Pancreas (tissue), 10 donors: ENCODE results near the gene LRBA. TPM values are rescaled to one million over a fixed set of nuclear protein-coding genes. Genes with fewer than 3 reads are reported as not detected.

ENCODE experiments used
- ATAC-seq, 4 donors: fragments of 200-7000 bp; cut with Tn5 transposase; one replicate each; pipeline versions ENCODE4 v1.8.0 to v1.9.1; 2020; ENCODE audit warnings: mild to moderate bottlenecking in 4 of 4, moderate library complexity in 4 of 4
- DNase-seq, 6 donors: peaks; one replicate each; pipeline ENCODE4 v3.0.0-alpha.2; 2020
- FAIRE-seq: peaks from 2 replicates; lab custom pipeline; 2012; peaks lifted over from hg19 to GRCh38; lab: Jason Lieb, UNC
- H3K27ac ChIP-seq, 4 donors: fragments of 200-600 bp; sonication (generic); 1 replicate in 3 of 4; 2 replicates in 1 of 4; pipeline versions ENCODE4 v1.5.0 to v1.8.0; 2020
- H3K27me3 ChIP-seq, 4 donors: fragments of 200-600 bp; one replicate each; pipeline ENCODE4 v1.8.0; 2021
- H3K36me3 ChIP-seq, 3 donors: fragments of 200-600 bp; sonication (generic) in 1 of 3; one replicate each; pipeline versions ENCODE4 v1.5.0 to v1.8.0; 2020 to 2021
- H3K4me1 ChIP-seq, 3 donors: fragments of 200-600 bp; one replicate each; pipeline ENCODE4 v1.8.0; 2021
- H3K4me3 ChIP-seq, 4 donors: fragments of 200-600 bp; sonication (generic) in 2 of 4; one replicate each; pipeline versions ENCODE4 v1.5.0 to v1.8.0; 2020 to 2021
- H3K9me3 ChIP-seq, 4 donors: fragments of 200-600 bp; one replicate each; pipeline ENCODE4 v1.8.0; 2021
- WGBS, 2 donors: extraction: QIAGEN DNeasy Blood & Tissue Kit; methylation state at CpG; one replicate each; pipeline ENCODE4 v1.1.7; 2013; 5-methylcytosine and 5-hydroxymethylcytosine counted together
- intact Hi-C, 3 donors: fragments of 100-400 bp; cut with DNase I; formaldehyde crosslinking; loops; one replicate each; pipeline versions ENCODE4 v1.11.1 to v1.14.2; 2022
- polyA plus RNA-seq, 2 donors: library from polyadenylated mRNA; stranded (reverse); fragments of 200-250 nt; gene quantifications; one replicate each; pipeline ENCODE4 v1.2.3, GENCODE V29; 2013
- total RNA-seq, 6 donors: library from RNA; stranded (reverse); fragmentation: NEBNext Ultra II Directional in 4 of 6; extraction: Animal tissue kit (Norgen Biotek cat#: 25700) in 4 of 6; gene quantifications; one replicate each; pipeline versions ENCODE4 v1.2.1 to v1.2.4, GENCODE V29; 2021 to 2023
- TF ChIP-seq, protein P1 (sequence below), 4 donors: fragments of 200-600 bp; sonication (generic) in 3 of 4; IDR thresholded peaks; one replicate each; pipeline versions ENCODE4 v1.5.0 to v1.8.0; 2021; ENCODE audit warnings: antibody characterized with exemption in 4 of 4
- donor health status: healthy with polysubstance abuse.
- donor health status: DM: no; HTN: no; CAD: no; lungs with moderate emphysema.
- donor health status: DM: no; HTN: no; CAD: no.
- donor health status: control.
- donor health status: control.
- donor health status: Bipolar disorder and iron deficiency.
- donor health status: DM: yes; HTN: yes; CAD: no.
- donor health status: DM: no; HTN: no; CAD: no.
- donor health status: DM: no; HTN: no; CAD: no.
- donor health status: DM: yes; HTN: yes; CAD: no.

The LRBA gene
- total and polyA plus RNA-seq, 8 donors: 6.6 to 35.3 (median 22.3) TPM

DNA sequence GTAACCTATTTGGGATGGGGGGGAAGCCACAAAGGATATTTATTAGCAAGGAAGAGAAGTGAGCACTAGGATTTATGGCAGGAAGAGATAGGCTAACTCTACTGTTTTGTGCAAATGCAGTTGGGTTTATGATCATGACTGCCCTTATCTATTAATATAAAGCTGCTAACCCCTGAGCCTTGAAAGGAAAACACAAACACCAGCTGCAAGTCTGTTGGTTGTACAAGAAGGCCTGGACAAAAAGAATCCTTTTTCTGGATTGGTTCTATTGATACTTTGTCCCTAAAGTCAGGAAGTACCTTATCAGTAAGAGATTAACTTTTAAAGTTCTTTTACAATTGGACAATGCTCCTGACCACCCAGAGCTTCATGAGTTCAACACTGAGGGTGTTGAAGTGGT lies 188.8 kb downstream of the LRBA start:
- DNase-seq (no peak), FAIRE-seq (no peak), ATAC-seq (no peak)
- TF ChIP-seq, protein P1, sequence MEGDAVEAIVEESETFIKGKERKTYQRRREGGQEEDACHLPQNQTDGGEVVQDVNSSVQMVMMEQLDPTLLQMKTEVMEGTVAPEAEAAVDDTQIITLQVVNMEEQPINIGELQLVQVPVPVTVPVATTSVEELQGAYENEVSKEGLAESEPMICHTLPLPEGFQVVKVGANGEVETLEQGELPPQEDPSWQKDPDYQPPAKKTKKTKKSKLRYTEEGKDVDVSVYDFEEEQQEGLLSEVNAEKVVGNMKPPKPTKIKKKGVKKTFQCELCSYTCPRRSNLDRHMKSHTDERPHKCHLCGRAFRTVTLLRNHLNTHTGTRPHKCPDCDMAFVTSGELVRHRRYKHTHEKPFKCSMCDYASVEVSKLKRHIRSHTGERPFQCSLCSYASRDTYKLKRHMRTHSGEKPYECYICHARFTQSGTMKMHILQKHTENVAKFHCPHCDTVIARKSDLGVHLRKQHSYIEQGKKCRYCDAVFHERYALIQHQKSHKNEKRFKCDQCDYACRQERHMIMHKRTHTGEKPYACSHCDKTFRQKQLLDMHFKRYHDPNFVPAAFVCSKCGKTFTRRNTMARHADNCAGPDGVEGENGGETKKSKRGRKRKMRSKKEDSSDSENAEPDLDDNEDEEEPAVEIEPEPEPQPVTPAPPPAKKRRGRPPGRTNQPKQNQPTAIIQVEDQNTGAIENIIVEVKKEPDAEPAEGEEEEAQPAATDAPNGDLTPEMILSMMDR (IDR thresholded peaks at IDR 0.05): no peak
- Histone ChIP-seq H3K27me3 (no peaks in the 10 kb centered on the region), H3K27ac (no peak overlapping the region), H3K36me3 (peaks cover 0 to 16% (median 0%) of the 10 kb centered on the region in 3 donors), H3K4me1 (no peaks in the 10 kb centered on the region), H3K4me3 (no peak overlapping the region), H3K9me3 (no peaks in the 10 kb centered on the region)
- intact Hi-C loops: no loop called here

DNA sequence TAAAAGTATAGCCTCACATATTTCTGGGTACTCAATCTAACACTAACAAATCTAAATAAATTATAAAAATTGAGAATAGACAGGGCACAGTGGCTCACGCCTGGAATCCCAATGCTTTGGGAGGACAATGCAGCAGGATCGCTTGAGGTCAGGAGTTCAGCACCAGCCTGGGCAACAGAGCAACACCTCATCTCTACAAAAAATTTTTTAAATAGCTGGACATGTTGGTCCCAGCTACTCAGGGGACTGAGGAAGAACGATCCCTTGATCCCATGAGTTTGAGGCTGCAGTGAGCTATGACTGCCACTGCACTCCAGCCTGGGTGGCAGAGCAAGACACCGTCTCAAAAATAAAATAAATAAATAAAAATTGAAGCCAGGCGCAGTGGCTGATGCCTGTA lies 192.7 kb downstream of the LRBA start:
- no peaks in the 10 kb centered on the region for H3K27me3 ChIP-seq
- no peaks in the 10 kb centered on the region for H3K4me1 ChIP-seq
- DNase-seq (no peak), ATAC-seq (no peak), FAIRE-seq (no peak)
- intact Hi-C loops: no loop called here
- H3K4me3 ChIP-seq: no peak overlapping the region
- no peak overlapping the region for H3K27ac ChIP-seq
- TF ChIP-seq, protein P1 (IDR thresholded peaks at IDR 0.05): no peak
- no peaks in the 10 kb centered on the region for H3K9me3 ChIP-seq
- 94% methylated on average over 5 of the region's 5 CpGs for WGBS, 2 donors
- peaks cover 0 to 3% (median 0%) of the 10 kb centered on the region in 3 donors for H3K36me3 ChIP-seq

DNA sequence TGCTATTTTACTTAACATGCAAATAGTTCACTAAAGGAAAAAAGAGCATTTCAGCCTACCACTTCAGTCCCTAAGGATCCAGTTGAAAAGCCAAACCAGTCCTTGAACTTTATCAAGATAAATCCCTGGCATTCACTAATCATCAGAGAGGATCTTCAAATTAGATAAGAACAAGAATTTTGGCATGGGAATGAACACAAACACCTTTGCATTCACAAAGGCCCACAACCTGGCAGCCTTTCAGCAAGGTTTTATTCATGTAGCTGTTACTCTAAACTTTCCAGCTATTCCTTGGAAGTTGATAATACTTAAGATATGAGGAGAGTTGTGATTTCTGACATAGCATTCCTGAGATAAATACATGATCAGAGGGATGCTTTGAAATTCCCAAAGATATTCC lies 193.4 kb downstream of the LRBA start:
- no peaks in the 10 kb centered on the region for H3K4me1 ChIP-seq
- H3K36me3 ChIP-seq: no peaks in the 10 kb centered on the region
- DNase-seq: no peak
- H3K9me3 ChIP-seq: peaks cover 0 to 4% (median 0%) of the 10 kb centered on the region in 4 donors
- TF ChIP-seq, protein P1 (IDR thresholded peaks at IDR 0.05): no peak
- no peak for FAIRE-seq
- no peak overlapping the region for H3K4me3 ChIP-seq
- H3K27ac ChIP-seq: no peak overlapping the region
- intact Hi-C loops: no loop called here
- ATAC-seq: no peak
- H3K27me3 ChIP-seq: no peaks in the 10 kb centered on the region

DNA sequence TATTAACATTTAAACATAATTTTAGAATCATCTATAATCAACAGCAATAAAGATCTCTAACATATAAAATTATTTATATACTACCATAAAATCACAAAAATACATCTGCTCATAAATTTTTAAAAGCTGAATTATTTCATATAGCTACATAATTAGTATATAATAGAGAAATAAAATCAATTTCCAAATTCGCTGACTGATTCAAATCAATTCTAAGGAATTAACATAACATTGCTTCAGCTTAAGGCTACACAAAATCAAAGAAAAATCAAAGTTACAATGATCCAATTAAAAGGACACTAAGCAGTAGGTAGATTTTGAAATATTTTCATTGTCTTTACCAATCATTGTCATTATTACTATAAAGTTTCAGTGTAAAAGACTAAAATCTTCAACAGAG lies 194.7 kb downstream of the LRBA start:
- FAIRE-seq: peak; percentile 17
- TF ChIP-seq, protein P1 (IDR thresholded peaks at IDR 0.05): no peak

DNA sequence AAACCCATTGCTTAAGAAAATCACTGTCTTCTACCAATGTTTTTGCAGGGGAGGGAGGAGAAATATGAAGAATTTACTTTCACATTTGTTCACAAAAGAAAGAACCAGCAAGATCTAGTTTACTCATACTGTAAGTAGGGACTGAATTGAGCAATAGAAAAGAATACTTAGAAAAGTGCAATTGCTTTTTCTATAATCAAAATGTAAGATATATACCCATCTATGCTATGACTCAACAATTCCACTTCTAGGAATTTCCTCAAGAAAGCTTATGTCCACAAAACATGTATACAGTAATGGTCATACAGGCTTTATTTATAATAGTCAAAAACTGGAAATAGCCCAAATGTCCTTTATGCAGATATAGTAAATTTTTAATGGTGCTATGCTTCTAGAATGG lies 196.4 kb downstream of the LRBA start:
- H3K27me3 ChIP-seq: no peaks in the 10 kb centered on the region
- H3K9me3 ChIP-seq: peaks cover 0 to 5% (median 0%) of the 10 kb centered on the region in 4 donors
- DNase-seq (no peak), FAIRE-seq (no peak), ATAC-seq (peak in 1 of 4 donors; percentile 14)
- intact Hi-C loops: no loop called here
- no peaks in the 10 kb centered on the region for H3K4me1 ChIP-seq
- TF ChIP-seq, protein P1 (IDR thresholded peaks at IDR 0.05): no peak
- no peaks in the 10 kb centered on the region for H3K36me3 ChIP-seq
- no peak overlapping the region for H3K27ac ChIP-seq
- H3K4me3 ChIP-seq: no peak overlapping the region

More for the DNA sequence above, 194.7 kb downstream of the LRBA start:
- intact Hi-C loops: no loop called here
- no peak overlapping the region for H3K27ac ChIP-seq
- no peaks in the 10 kb centered on the region for H3K36me3 ChIP-seq
- 98 to 100% methylated on average over 1 of the region's 1 CpG for WGBS, 2 donors
- H3K9me3 ChIP-seq: peaks cover 0 to 5% (median 0%) of the 10 kb centered on the region in 4 donors
- no peak overlapping the region for H3K4me3 ChIP-seq
- no peaks in the 10 kb centered on the region for H3K27me3 ChIP-seq
- no peaks in the 10 kb centered on the region for H3K4me1 ChIP-seq
- ATAC-seq (no peak), DNase-seq (no peak)
